Mesothelial cell of epicardium (in vitro differentiated cells): ENCODE data around the gene NUP214. TPM values are rescaled to one million over a fixed set of nuclear protein-coding genes. Genes with fewer than 3 reads are reported as not detected.
"Not testable (repeated sequence)": the region's sequence is repeated elsewhere in the genome, so short reads cannot be mapped to it uniquely, and the experiment has no call there.

Source experiments
- DNase-seq, 2 experiments: peaks; one replicate each; pipeline ENCODE4 v3.0.0; 2021; ENCODE audit warnings: low spot score in 2 of 2; ENCODE audit not compliant: unreplicated experiment in 2 of 2
- H3K27ac Mint-ChIP-seq: 2 replicates; pipeline ENCODE4 v1.8.0; 2021; ENCODE audit warnings: mixed read lengths
- H3K27me3 Mint-ChIP-seq: 2 replicates; pipeline ENCODE4 v1.8.0; 2021; ENCODE audit warnings: low read depth, mixed read lengths
- H3K36me3 Mint-ChIP-seq: 2 replicates; pipeline ENCODE4 v1.8.0; 2021; ENCODE audit warnings: mixed read lengths
- H3K4me1 Mint-ChIP-seq: 2 replicates; pipeline ENCODE4 v1.8.0; 2021; ENCODE audit warnings: mixed read lengths
- H3K4me3 Mint-ChIP-seq: 2 replicates; pipeline ENCODE4 v1.8.0; 2021; ENCODE audit warnings: mild to moderate bottlenecking, moderate library complexity, mixed read lengths
- H3K9me3 Mint-ChIP-seq: 2 replicates; pipeline ENCODE4 v1.8.0; 2021; ENCODE audit warnings: mixed read lengths
- total RNA-seq: library from RNA; stranded (reverse); gene quantifications from 3 replicates; pipeline ENCODE4 v1.2.1, GENCODE V29; 2021
- TF ChIP-seq, protein P1 (sequence below): fragments of 200-600 bp; sonication (generic); IDR thresholded peaks from one replicate; pipeline ENCODE4 v1.5.0; 2021; ENCODE audit warnings: antibody characterized with exemption; ENCODE audit not compliant: unreplicated experiment

Gene NUP214
- total RNA-seq, 1 donor from 2014 or later = 69.4 TPM

DNA sequence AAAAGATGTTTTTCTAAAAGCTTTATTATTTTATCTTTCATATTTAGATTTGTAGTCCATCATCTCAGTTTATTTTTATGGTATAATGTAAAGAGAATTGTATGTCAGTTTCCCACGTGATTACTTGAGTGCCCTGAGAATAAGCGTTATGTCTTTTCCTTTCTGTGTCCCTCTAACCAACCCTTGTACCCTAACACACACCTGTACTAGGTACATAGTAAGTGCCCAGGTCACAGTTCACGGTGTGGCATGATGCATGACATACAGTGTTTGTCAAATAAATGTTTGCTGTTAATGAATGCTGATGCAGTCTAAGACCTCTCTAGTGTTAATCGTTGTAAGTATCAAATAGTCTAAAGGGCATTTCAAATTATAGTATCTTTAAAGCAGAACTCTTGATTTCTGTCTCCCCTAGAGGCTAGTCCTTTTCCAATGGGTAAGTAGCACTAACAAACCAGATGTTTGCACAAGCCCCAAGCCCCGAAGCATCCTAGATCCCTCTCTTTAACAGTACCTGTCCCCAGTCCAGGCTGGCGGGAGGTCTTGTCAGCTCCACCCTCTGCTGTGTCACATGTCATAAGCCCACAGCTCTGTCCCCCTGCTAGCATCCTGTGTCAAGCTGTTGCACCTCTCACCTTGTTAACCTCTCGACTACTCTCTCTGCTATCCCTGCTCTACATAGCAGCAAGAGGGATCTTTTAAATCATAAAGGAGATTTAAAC, 23.7 kb downstream of the NUP214 start:
- no peak for DNase-seq
- Mint-ChIP-seq H3K27me3 (no peaks in the 10 kb centered on the region), H3K27ac (no peak overlapping the region), H3K4me1 (no peaks in the 10 kb centered on the region), H3K36me3 (peaks cover 54% of the 10 kb centered on the region), H3K9me3 (no peaks in the 10 kb centered on the region), H3K4me3 (no peak overlapping the region)
- TF ChIP-seq, protein P1, sequence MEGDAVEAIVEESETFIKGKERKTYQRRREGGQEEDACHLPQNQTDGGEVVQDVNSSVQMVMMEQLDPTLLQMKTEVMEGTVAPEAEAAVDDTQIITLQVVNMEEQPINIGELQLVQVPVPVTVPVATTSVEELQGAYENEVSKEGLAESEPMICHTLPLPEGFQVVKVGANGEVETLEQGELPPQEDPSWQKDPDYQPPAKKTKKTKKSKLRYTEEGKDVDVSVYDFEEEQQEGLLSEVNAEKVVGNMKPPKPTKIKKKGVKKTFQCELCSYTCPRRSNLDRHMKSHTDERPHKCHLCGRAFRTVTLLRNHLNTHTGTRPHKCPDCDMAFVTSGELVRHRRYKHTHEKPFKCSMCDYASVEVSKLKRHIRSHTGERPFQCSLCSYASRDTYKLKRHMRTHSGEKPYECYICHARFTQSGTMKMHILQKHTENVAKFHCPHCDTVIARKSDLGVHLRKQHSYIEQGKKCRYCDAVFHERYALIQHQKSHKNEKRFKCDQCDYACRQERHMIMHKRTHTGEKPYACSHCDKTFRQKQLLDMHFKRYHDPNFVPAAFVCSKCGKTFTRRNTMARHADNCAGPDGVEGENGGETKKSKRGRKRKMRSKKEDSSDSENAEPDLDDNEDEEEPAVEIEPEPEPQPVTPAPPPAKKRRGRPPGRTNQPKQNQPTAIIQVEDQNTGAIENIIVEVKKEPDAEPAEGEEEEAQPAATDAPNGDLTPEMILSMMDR = no peak

DNA sequence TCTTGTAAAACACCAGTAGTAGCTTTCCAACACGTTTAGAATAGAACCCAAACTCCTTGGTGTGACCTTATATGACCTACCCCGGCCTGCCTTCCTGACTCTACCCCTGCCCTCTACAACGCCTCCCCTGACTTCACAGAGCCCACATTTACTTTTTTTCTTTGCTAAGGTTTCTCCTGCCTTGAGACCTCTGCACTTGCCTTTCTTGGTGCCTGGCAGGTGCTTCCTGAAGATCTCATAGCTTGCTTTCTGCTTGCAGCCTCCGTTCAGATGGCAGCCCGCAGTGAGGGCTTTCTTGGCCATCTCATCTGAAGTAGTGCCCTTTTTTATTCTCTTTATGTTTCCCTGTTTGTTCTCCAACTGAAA, 24.3 kb downstream of the NUP214 start:
- Mint-ChIP-seq H3K4me3 (no peak overlapping the region), H3K36me3 (peaks cover 54% of the 10 kb centered on the region), H3K4me1 (no peaks in the 10 kb centered on the region), H3K27me3 (no peaks in the 10 kb centered on the region), H3K9me3 (peaks cover 3% of the 10 kb centered on the region), H3K27ac (no peak overlapping the region)
- TF ChIP-seq, protein P1 = no peak
- no peak for DNase-seq

DNA sequence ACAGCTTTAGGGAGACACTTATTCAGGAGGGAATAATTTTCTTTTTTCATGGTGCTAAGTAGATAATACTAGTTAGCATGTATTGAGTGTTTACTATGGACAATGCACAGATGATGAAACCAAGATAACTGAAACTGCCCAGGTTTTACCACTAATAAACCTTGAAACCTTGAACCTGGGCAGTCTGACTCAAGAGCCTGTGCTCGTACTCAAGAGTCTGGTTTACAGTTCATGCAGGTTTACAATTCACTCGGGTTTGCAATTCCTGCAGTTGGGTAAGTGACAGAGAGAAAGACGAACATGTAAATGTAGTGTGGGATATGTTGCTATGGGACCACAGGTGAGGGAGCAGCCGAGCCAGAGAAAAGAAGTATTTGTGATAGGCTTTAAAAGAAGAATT, 28.2 kb downstream of the NUP214 start:
- no peak for DNase-seq
- H3K36me3 Mint-ChIP-seq = peaks cover 57% of the 10 kb centered on the region
- TF ChIP-seq, protein P1 = no peak
- H3K27ac Mint-ChIP-seq = no peak overlapping the region
- no peak overlapping the region for H3K4me3 Mint-ChIP-seq
- H3K27me3 Mint-ChIP-seq = no peaks in the 10 kb centered on the region
- H3K4me1 Mint-ChIP-seq = no peaks in the 10 kb centered on the region
- peaks cover 14% of the 10 kb centered on the region for H3K9me3 Mint-ChIP-seq

DNA sequence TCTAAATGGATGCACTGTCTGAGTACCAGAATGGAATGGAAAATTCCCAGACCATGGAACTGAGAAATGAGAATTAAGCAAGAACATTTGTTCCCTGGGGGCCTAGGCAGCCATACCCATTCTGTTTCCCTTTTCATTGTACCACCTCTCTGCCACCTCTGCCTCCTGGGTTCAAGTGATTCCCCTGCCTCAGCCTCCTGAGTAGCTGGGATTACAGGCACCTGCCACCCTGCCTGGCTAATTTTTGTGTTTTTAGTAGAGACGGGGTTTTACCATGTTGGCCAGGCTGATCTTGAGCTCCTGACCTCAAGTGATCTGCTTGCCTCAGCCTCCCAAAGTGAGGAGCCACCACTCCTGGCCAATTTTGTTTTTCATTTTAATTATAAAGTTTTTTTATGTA, 33.3 kb downstream of the NUP214 start:
- DNase-seq, H3K4me1 Mint-ChIP-seq, H3K4me3 Mint-ChIP-seq, H3K27me3 Mint-ChIP-seq, H3K27ac Mint-ChIP-seq: not testable (repeated sequence)
- Mint-ChIP-seq H3K9me3 (peaks cover 14% of the 10 kb centered on the region), H3K36me3 (peaks cover 48% of the 10 kb centered on the region)

DNA sequence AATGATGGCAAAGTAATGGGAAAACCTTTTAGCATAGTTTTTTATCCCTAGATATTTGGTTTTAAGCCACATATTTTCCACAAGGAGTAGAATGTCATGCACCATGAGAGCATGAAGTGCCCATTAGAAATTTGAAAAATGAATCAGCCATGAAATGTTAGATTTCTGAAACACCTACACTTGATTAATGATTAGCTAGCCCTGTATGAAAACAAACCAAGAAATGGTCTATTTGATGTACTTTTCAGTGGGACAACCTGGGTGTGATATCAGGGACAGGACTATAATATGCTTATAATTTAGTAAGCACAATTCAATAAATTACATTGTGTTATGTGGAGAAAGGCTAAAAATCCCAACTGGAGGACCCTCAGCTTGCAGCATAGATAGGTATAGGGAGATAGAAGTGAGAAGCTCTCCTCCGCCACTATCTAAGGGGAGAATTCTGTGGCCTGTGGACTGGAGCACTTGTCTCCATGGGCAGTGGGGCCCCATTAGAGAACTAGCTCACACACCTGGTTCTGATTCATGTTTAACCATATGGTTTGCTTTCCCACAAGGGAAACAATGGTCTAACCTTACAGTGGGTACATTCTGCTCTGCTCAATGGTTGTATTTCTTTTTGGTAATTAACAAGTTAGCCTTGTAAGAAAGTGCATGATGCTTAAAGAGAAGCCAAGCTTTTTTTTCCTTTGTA, 35.2 kb downstream of the NUP214 start:
- no peak overlapping the region for H3K27ac Mint-ChIP-seq
- TF ChIP-seq, protein P1 = no peak
- peaks cover 39% of the 10 kb centered on the region for H3K36me3 Mint-ChIP-seq
- no peaks in the 10 kb centered on the region for H3K4me1 Mint-ChIP-seq
- DNase-seq = no peak
- H3K9me3 Mint-ChIP-seq = peaks cover 3% of the 10 kb centered on the region
- H3K27me3 Mint-ChIP-seq = no peaks in the 10 kb centered on the region
- no peak overlapping the region for H3K4me3 Mint-ChIP-seq

DNA sequence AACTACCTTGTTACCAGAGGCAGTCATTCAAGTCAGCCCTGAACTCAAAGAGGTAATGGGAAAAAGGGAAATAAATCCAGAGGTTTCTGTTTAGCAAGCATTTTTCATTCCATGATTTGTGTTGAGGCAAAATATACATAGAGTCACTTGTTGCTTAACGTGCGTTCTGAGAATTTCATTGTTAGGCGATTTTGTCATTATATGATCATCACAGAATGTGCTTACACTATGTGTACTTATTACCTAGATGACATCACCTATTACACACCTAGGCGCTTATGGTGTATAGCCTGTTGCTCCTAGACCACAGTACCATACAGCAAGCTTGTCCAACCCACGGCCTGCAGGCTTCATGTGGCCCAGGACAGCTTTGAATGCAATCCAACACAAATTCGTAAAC, 36.2 kb downstream of the NUP214 start:
- peaks cover 40% of the 10 kb centered on the region for H3K36me3 Mint-ChIP-seq
- DNase-seq = no peak
- no peaks in the 10 kb centered on the region for H3K4me1 Mint-ChIP-seq
- no peak overlapping the region for H3K4me3 Mint-ChIP-seq
- no peak overlapping the region for H3K27ac Mint-ChIP-seq
- no peaks in the 10 kb centered on the region for H3K27me3 Mint-ChIP-seq
- TF ChIP-seq, protein P1 = no peak
- no peaks in the 10 kb centered on the region for H3K9me3 Mint-ChIP-seq
